ENCODE measurements around the gene POT1.

DNA sequence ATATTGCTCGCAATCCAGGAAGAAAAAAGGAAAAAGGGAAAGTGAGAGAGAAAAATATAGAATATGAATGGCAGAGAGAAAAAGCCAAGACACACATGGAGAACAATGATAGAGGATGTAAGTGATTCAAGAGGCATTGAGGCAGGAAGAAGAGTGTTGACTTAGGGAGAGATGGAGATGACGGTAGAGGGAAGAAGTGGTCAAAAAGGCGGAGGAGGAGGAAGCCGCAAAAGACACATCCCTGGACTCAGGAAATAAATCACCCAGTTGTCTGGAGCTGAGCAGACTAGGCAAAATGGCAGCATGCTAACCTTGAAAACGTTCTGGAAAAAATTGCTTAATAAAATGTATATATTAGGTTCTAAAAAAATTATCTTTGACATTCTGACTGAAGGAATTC is 146.4 kb downstream of the POT1 start:
- no peak for TF ChIP-seq CTCF (conservative IDR thresholded peaks at IDR 0.05; ENCODE audit: low read depth, low read length)
- no peak for TF ChIP-seq EZH2 (IDR thresholded peaks at IDR 0.05; ENCODE audit: borderline replicate concordance, low read depth, low read length, poor library complexity, severe bottlenecking)
